Measurements from ENCODE around the gene TPO.

DNA sequence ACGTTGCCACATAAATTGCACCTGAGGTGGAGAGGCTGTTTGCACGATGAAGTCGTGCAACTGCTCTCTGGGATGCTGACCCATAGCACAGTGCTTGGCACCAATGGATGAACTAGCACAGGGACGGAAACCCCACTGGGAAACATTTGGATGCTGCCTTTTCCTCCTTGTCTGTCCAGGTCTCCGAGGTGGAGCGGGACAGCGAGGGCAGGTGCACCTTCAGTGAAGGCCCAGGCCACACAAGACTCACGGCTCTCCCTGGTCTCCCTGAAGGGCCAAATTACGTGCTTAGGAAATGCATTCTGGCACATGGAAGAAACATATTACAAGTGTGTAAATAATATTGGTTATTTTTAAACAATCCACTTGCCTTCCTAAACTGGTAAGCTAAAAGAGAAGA is 70.3 kb downstream of the TPO start:
- TF ChIP-seq CTCF (IDR thresholded peaks at IDR 0.05; ENCODE audit: low read depth, low read length, missing input control): no peak
- TF ChIP-seq, protein P1, sequence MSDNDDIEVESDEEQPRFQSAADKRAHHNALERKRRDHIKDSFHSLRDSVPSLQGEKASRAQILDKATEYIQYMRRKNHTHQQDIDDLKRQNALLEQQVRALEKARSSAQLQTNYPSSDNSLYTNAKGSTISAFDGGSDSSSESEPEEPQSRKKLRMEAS (IDR thresholded peaks at IDR 0.05): no peak

All from liver (tissue), 2 donors.